Lower leg skin (tissue), 3 donors: ENCODE results near the gene EIF4E.

Source experiments
- CTCF ChIP-seq, 3 donors: fragments of 450-650 bp; IDR thresholded peaks; one replicate each; pipeline ENCODE4 v1.5.1; 2016; ENCODE audit warnings: antibody characterized with exemption in 3 of 3, mild to moderate bottlenecking in 3 of 3, moderate library complexity in 2 of 3
- POLR2A ChIP-seq, 2 donors: fragments of 450-650 bp; IDR thresholded peaks; one replicate each; pipeline ENCODE4 v1.6.1; 2016 to 2017; ENCODE audit warnings: antibody characterized with exemption in 2 of 2, mild to moderate bottlenecking in 1 of 2, moderate library complexity in 1 of 2

DNA sequence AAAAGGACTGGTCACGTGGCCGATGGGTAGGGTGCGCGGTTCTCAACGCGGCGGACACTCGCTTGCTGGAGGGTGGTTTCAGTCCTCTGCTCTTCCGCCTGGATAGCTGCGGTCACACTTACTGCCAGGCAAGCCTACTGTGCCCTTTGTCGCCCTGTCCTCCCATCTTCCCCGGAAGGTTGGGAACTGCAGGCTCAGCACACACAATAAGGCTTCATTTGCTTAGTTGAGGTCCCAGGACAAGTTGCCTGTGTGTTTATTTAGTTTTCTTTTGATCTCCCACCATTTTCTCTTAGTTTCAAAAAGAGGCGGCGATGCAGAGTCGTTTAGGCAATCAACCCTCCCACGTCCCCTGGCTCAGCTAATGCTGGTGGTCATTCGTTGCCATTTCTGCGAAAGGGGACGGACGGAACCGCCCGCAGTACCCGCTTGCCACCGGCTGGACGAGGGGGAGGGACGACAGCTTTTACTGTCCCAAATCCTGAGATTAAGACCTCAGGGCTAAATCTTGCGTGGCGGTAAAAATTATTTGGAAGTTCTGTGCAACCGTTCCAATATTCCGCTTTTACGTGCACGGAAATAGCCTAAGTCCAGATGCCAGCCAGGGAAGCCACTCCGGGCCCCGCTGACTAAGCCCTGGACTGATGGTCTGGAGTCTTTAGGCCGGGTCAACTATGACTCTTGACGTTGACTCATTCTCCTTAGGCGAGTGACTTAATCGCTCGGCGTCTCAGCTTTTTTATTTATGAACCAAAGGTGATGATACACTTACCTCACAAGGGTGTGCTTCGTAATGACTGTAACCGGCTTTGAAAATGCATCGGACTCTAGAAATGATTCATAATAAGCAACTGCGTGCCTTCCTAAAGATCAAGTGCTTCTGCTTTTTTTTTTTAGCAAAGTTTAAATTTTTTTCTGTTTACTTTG, 671 bp upstream of the EIF4E start:
- TF ChIP-seq CTCF (IDR thresholded peaks at IDR 0.05) = no peak
- TF ChIP-seq POLR2A (IDR thresholded peaks at IDR 0.05) = no peak
